GM23338 (cell line): ENCODE measurements around the gene LRBA. TPM values are rescaled to one million over a fixed set of nuclear protein-coding genes. Genes with fewer than 3 reads are reported as not detected.
A peak's percentile ranks its signal among the peaks of the same experiment; 100 is the strongest.

Source experiments
- ATAC-seq: fragments of 200-7000 bp; cut with Tn5 transposase; 3 replicates; pipeline ENCODE4 v1.9.1; 2020
- DNase-seq: peaks from one replicate; pipeline ENCODE4 v3.0.0-alpha.2; 2015; ENCODE audit warnings: low spot score
- H2AFZ ChIP-seq: fragments of 200-600 bp; sonication (generic); 2 replicates; pipeline ENCODE4 v1.8.0; 2016; ENCODE audit warnings: antibody characterized with exemption, mild to moderate bottlenecking, moderate library complexity
- H3F3A ChIP-seq: fragments of 200-600 bp; sonication (generic); replicated peaks from 2 replicates; pipeline ENCODE4 v1.8.0; 2017; ENCODE audit warnings: antibody characterized with exemption, mixed run types, low read depth
- H3K27ac ChIP-seq: fragments of 200-600 bp; sonication (generic); 2 replicates; pipeline ENCODE4 v1.6.1; 2016; ENCODE audit warnings: low read depth
- H3K27me3 ChIP-seq: fragments of 200-600 bp; sonication (generic); 2 replicates; pipeline ENCODE4 v1.8.0; 2016; ENCODE audit warnings: mild to moderate bottlenecking, mixed run types, moderate library complexity; ENCODE audit not compliant: insufficient read depth
- H3K36me3 ChIP-seq: fragments of 200-600 bp; sonication (generic); 2 replicates; pipeline ENCODE4 v1.8.0; 2016; ENCODE audit warnings: mild to moderate bottlenecking; ENCODE audit not compliant: insufficient read depth
- H3K4me1 ChIP-seq: fragments of 200-600 bp; sonication (generic); 2 replicates; pipeline ENCODE4 v1.8.0; 2016; ENCODE audit warnings: mild to moderate bottlenecking, moderate library complexity; ENCODE audit not compliant: insufficient read depth
- H3K4me2 ChIP-seq: fragments of 200-600 bp; sonication (generic); 2 replicates; pipeline ENCODE4 v1.7.1; 2017; ENCODE audit warnings: mixed run types
- H3K4me3 ChIP-seq: fragments of 200-600 bp; sonication (generic); 2 replicates; pipeline ENCODE4 v1.6.1; 2016; ENCODE audit warnings: mixed run types
- H3K79me2 ChIP-seq: fragments of 200-600 bp; sonication (generic); replicated peaks from 2 replicates; pipeline ENCODE4 v1.8.0; 2017; ENCODE audit warnings: mild to moderate bottlenecking; ENCODE audit not compliant: insufficient read depth
- H3K9me2 ChIP-seq: fragments of 200-600 bp; sonication (generic); 2 replicates; pipeline ENCODE4 v1.8.0; 2017; ENCODE audit not compliant: insufficient read depth
- H4K20me1 ChIP-seq: fragments of 200-600 bp; sonication (generic); replicated peaks from 2 replicates; pipeline ENCODE4 v1.8.0; 2017; ENCODE audit warnings: mild to moderate bottlenecking; ENCODE audit not compliant: insufficient read depth
- H3K27ac Mint-ChIP-seq: 2 replicates; pipeline ENCODE4 v1.8.0; 2020; ENCODE audit warnings: inconsistent platforms, mild to moderate bottlenecking, moderate library complexity, mixed read lengths
- H3K27me3 Mint-ChIP-seq: 3 replicates; pipeline ENCODE4 v1.8.0; 2022; ENCODE audit warnings: low read depth, mild to moderate bottlenecking, moderate library complexity, mixed read lengths, inconsistent platforms; ENCODE audit not compliant: insufficient read depth, poor library complexity
- H3K36me3 Mint-ChIP-seq: 3 replicates; pipeline ENCODE4 v1.8.0; 2021; ENCODE audit warnings: low read depth, mild to moderate bottlenecking, inconsistent platforms, moderate library complexity, mixed read lengths
- H3K4me1 Mint-ChIP-seq: 3 replicates; pipeline ENCODE4 v1.8.0; 2020; ENCODE audit warnings: mild to moderate bottlenecking, inconsistent platforms, mixed read lengths
- H3K4me3 Mint-ChIP-seq: 3 replicates; pipeline ENCODE4 v1.8.0; 2021; ENCODE audit warnings: moderate library complexity, mild to moderate bottlenecking, inconsistent platforms, mixed read lengths
- H3K9me3 Mint-ChIP-seq: 3 replicates; pipeline ENCODE4 v1.8.0; 2020; ENCODE audit warnings: moderate library complexity, mild to moderate bottlenecking, inconsistent platforms, mixed read lengths
- ETS1 ChIP-seq: IDR thresholded peaks from 2 replicates; pipeline ENCODE4 v1.6.1; 2016; ENCODE audit warnings: antibody characterized with exemption
- EZH2phosphoT487 ChIP-seq: fragments of 200-600 bp; sonication (generic); IDR thresholded peaks from one replicate; pipeline ENCODE4 v1.8.1; 2018; ENCODE audit warnings: antibody characterized with exemption; ENCODE audit not compliant: unreplicated experiment
- NANOG ChIP-seq: IDR thresholded peaks from 2 replicates; pipeline ENCODE4 v1.6.1; 2016; ENCODE audit warnings: antibody characterized with exemption, borderline replicate concordance
- POLR2AphosphoS5 ChIP-seq: IDR thresholded peaks from 2 replicates; pipeline ENCODE4 v1.6.1; 2016; ENCODE audit warnings: antibody characterized with exemption, low read depth
- STAT1 ChIP-seq: IDR thresholded peaks from one replicate; pipeline ENCODE4 v1.6.1; 2016; ENCODE audit warnings: antibody characterized with exemption; ENCODE audit not compliant: unreplicated experiment
- ZNF114 ChIP-seq: fragments of 250-450 bp; sonication (Bioruptor Pico); IDR thresholded peaks from 2 replicates; pipeline ENCODE4 v1.5.0; 2020; ENCODE audit warnings: mild to moderate bottlenecking, moderate library complexity
- ZNF331 ChIP-seq: fragments of 250-450 bp; sonication (Bioruptor Pico); IDR thresholded peaks from 2 replicates; pipeline ENCODE4 v1.5.0; 2020; ENCODE audit warnings: low read depth, mild to moderate bottlenecking, moderate library complexity
- ZNF462 ChIP-seq: fragments of 250-450 bp; sonication (Bioruptor Pico); IDR thresholded peaks from 2 replicates; pipeline ENCODE4 v1.5.0; 2020; ENCODE audit warnings: mild to moderate bottlenecking, moderate library complexity
- polyA plus RNA-seq: library from polyadenylated mRNA; unstranded; fragments of >200 nt; fragmentation: Nextera tagmentation; extraction: Ambion mirVana; gene quantifications from 2 replicates; pipeline ENCODE4 v1.2.1, GENCODE V29; 2016
- total RNA-seq: library from RNA; depleted of rRNA; stranded (reverse); fragments of >200 nt; shearing (Covaris generic); gene quantifications from 2 replicates; pipeline ENCODE4 v1.2.3, GENCODE V29; 2014

The LRBA gene
- total and polyA plus RNA-seq, 2 experiments from 2014 or later, result 23.3 to 126 TPM

- TF ChIP-seq ZNF462 (no peak), ETS1 (no peak), NANOG (no peak), STAT1 (no peak), EZH2phosphoT487 (no peak), ZNF331 (CRISPR knock-in tag) (no peak), POLR2AphosphoS5 (no peak)
Measured at GRCh38 chr4:150859453-150859852, 155.6 kb downstream of the LRBA start (continued).

- H4K20me1 ChIP-seq, result no peaks in the 10 kb centered on the region
- no peak overlapping the region for H3K4me3 ChIP-seq
- Mint-ChIP-seq H3K27me3 (no peaks in the 10 kb centered on the region), H3K4me3 (no peak overlapping the region), H3K27ac (no peak overlapping the region), H3K9me3 (no peaks in the 10 kb centered on the region), H3K36me3 (peaks cover 11% of the 10 kb centered on the region; the same call in 2 of the 3 replicates), H3K4me1 (peaks cover 7% of the 10 kb centered on the region; the same call in 2 of the 3 replicates)
- no peak overlapping the region for H3K4me2 ChIP-seq
- no peaks in the 10 kb centered on the region for H3F3A ChIP-seq
- H3K79me2 ChIP-seq, result no peaks in the 10 kb centered on the region
- ATAC-seq (no peak; the same call in 2 of the 3 replicates), DNase-seq (no peak)
- H3K36me3 ChIP-seq, result no peaks in the 10 kb centered on the region
- TF ChIP-seq ZNF114 (CRISPR knock-in tag), result no peak
- H2AFZ ChIP-seq, result no peak overlapping the region
- no peaks in the 10 kb centered on the region for H3K9me2 ChIP-seq
- no peaks in the 10 kb centered on the region for H3K27me3 ChIP-seq
- H3K27ac ChIP-seq, result 0 out of 2 replicates have a peak overlapping the region, but pooled peaks have one; percentile 16
- H3K4me1 ChIP-seq, result no peaks in the 10 kb centered on the region
Measured at GRCh38 chr4:150855981-150856510, 159.0 kb downstream of the LRBA start.
